CD4-positive, alpha-beta T cell treated with Interferon gamma for 1 hour (primary cell): ENCODE measurements around the gene EDARADD.
"Not testable (repeated sequence)": the region's sequence is repeated elsewhere in the genome, so short reads cannot be mapped to it uniquely, and the experiment has no call there.

Experiments
- DNase-seq: peaks from one replicate; pipeline ENCODE4 v3.0.0-alpha.2; 2020

The EDARADD gene

GRCh38 chr1:236393681-236394481 is at the start of gene EDARADD:
TSS of gene EDARADD (plus strand) at chr1:236394286. CDS start at chr1:236394445, 159 bp downstream.
- DNase-seq: no peak

GRCh38 chr1:236345728-236346127 is 48.4 kb upstream of the EDARADD start:
- DNase-seq: no peak

GRCh38 chr1:236348071-236348470 is 46.0 kb upstream of the EDARADD start:
- no peak for DNase-seq

GRCh38 chr1:236350308-236350707 is 43.8 kb upstream of the EDARADD start:
- no peak for DNase-seq

- DNase-seq: no peak
Observed at GRCh38 chr1:236351875-236352573, 42.1 kb upstream of the EDARADD start.

GRCh38 chr1:236352747-236353146 is 41.3 kb upstream of the EDARADD start:
- DNase-seq: not testable (repeated sequence)

GRCh38 chr1:236353813-236354212 is 40.3 kb upstream of the EDARADD start:
- no peak for DNase-seq

- no peak for DNase-seq
Observed at GRCh38 chr1:236354330-236355147, 39.5 kb upstream of the EDARADD start.

- no peak for DNase-seq
Observed at GRCh38 chr1:236356141-236356540, 37.9 kb upstream of the EDARADD start.

- DNase-seq: no peak
Observed at GRCh38 chr1:236361909-236362590, 32.0 kb upstream of the EDARADD start.

GRCh38 chr1:236363237-236363636 is 30.8 kb upstream of the EDARADD start:
- DNase-seq: no peak

GRCh38 chr1:236365999-236366570 is 28.0 kb upstream of the EDARADD start:
- DNase-seq: no peak

- not testable (repeated sequence) for DNase-seq
Observed at GRCh38 chr1:236366681-236367080, 27.4 kb upstream of the EDARADD start.

- DNase-seq: no peak
Observed at GRCh38 chr1:236370420-236370819, 23.7 kb upstream of the EDARADD start.

GRCh38 chr1:236371083-236371482 is 23.0 kb upstream of the EDARADD start:
- no peak for DNase-seq

GRCh38 chr1:236377832-236378535 is 16.1 kb upstream of the EDARADD start:
- DNase-seq: no peak

GRCh38 chr1:236381565-236382158 is 12.4 kb upstream of the EDARADD start:
- no peak for DNase-seq

- no peak for DNase-seq
Observed at GRCh38 chr1:236388332-236388731, 5.8 kb upstream of the EDARADD start.

- DNase-seq: no peak
Observed at GRCh38 chr1:236389253-236389652, 4.8 kb upstream of the EDARADD start.

GRCh38 chr1:236391008-236391407 is 3.1 kb upstream of the EDARADD start:
- DNase-seq: no peak

- no peak for DNase-seq
Observed at GRCh38 chr1:236392182-236392581, 1.9 kb upstream of the EDARADD start.
